ENCODE data around the gene PKLR. TPM values are rescaled to one million over a fixed set of nuclear protein-coding genes. Genes with fewer than 3 reads are reported as not detected.

PKLR gene
- polyA plus RNA-seq, 1 donor from 2014 or later = not detected

GRCh38 chr1:155309423-155310021 lies 8.3 kb upstream of the PKLR start:
- Histone ChIP-seq H3K27me3 (ENCODE audit: insufficient read depth, low read depth, low read length) (no peaks in the 10 kb centered on the region), H3K4me2 (ENCODE audit: low read length) (peak overlapping the region; percentile 90), H3K9ac (ENCODE audit: low read length) (peak overlapping the region; percentile 91), H2AFZ (ENCODE audit: low read depth, low read length) (peak overlapping the region; percentile 61), H4K20me1 (ENCODE audit: insufficient read depth) (no peaks in the 10 kb centered on the region), H3K9me2 (ENCODE audit: insufficient read depth, low read length) (no peaks in the 10 kb centered on the region), H3K36me3 (ENCODE audit: insufficient read depth, low read length) (no peaks in the 10 kb centered on the region), H3K79me2 (replicated peaks; ENCODE audit: insufficient read depth, low read length) (peaks cover 23% of the 10 kb centered on the region), H3K4me3 (ENCODE audit: low read length) (peak overlapping the region; percentile 88), H3K9me3 (ENCODE audit: low read length) (no peaks in the 10 kb centered on the region), H3F3A (ENCODE audit: insufficient read depth, low read length, poor library complexity, severe bottlenecking) (no peaks in the 10 kb centered on the region), H3K27ac (ENCODE audit: low read length) (peak overlapping the region; percentile 93)
- TF ChIP-seq TAF1 (IDR thresholded peaks at IDR 0.05; ENCODE audit: low read depth) = no peak
- TF ChIP-seq POLR2AphosphoS5 (IDR thresholded peaks at IDR 0.05) = no peak
- TF ChIP-seq EZH2 (IDR thresholded peaks at IDR 0.05; ENCODE audit: borderline replicate concordance, insufficient read depth, low read length, poor library complexity, severe bottlenecking) = no peak
- no peak for TF ChIP-seq REST (IDR thresholded peaks at IDR 0.05; ENCODE audit: borderline replicate concordance)
- no peak for TF ChIP-seq SMC3 (conservative IDR thresholded peaks at IDR 0.05; ENCODE audit: poor library complexity)
- TF ChIP-seq CTCF (IDR thresholded peaks at IDR 0.05; ENCODE audit: poor library complexity, severe bottlenecking) = no peak
- no peak for TF ChIP-seq MXI1 (conservative IDR thresholded peaks at IDR 0.05; ENCODE audit: poor library complexity, severe bottlenecking)
- no peak for TF ChIP-seq EP300 (conservative IDR thresholded peaks at IDR 0.05; ENCODE audit: poor library complexity, severe bottlenecking)
- TF ChIP-seq RAD21 (conservative IDR thresholded peaks at IDR 0.05) = no peak

GRCh38 chr1:155308493-155309422 lies 7.5 kb upstream of the PKLR start, which contains the start of gene FDPS:
TSS of gene FDPS (plus strand) at chr1:155308866. CDS start at chr1:155309790, 924 bp downstream.
- Histone ChIP-seq H3K27me3 (ENCODE audit: insufficient read depth, low read depth, low read length) (no peaks in the 10 kb centered on the region), H3F3A (ENCODE audit: insufficient read depth, low read length, poor library complexity, severe bottlenecking) (no peaks in the 10 kb centered on the region), H3K9me2 (ENCODE audit: insufficient read depth, low read length) (no peaks in the 10 kb centered on the region), H3K9ac (ENCODE audit: low read length) (peak within 1 kb of the TSS; percentile 91), H3K36me3 (ENCODE audit: insufficient read depth, low read length) (no peaks in the 10 kb centered on the region), H3K27ac (ENCODE audit: low read length) (peak within 1 kb of the TSS; percentile 93), H3K4me2 (ENCODE audit: low read length) (peak within 1 kb of the TSS; percentile 90), H2AFZ (ENCODE audit: low read depth, low read length) (peak within 1 kb of the TSS; percentile 61), H3K4me3 (ENCODE audit: low read length) (peak within 1 kb of the TSS; percentile 88), H3K9me3 (ENCODE audit: low read length) (no peaks in the 10 kb centered on the region), H4K20me1 (ENCODE audit: insufficient read depth) (no peaks in the 10 kb centered on the region), H3K79me2 (replicated peaks; ENCODE audit: insufficient read depth, low read length) (peaks cover 23% of the 10 kb centered on the region)
- peak; percentile 50 for TF ChIP-seq TAF1 (IDR thresholded peaks at IDR 0.05; ENCODE audit: low read depth)
- peak; percentile 72 for TF ChIP-seq POLR2AphosphoS5 (IDR thresholded peaks at IDR 0.05)
- peak; percentile 77 for TF ChIP-seq MXI1 (conservative IDR thresholded peaks at IDR 0.05; ENCODE audit: poor library complexity, severe bottlenecking)
- TF ChIP-seq SMC3 (conservative IDR thresholded peaks at IDR 0.05; ENCODE audit: poor library complexity) = peak; percentile 25
- no peak for TF ChIP-seq EZH2 (IDR thresholded peaks at IDR 0.05; ENCODE audit: borderline replicate concordance, insufficient read depth, low read length, poor library complexity, severe bottlenecking)
- TF ChIP-seq RAD21 (conservative IDR thresholded peaks at IDR 0.05) = no peak
- peak; percentile 85 for TF ChIP-seq EP300 (conservative IDR thresholded peaks at IDR 0.05; ENCODE audit: poor library complexity, severe bottlenecking)
- TF ChIP-seq CTCF (IDR thresholded peaks at IDR 0.05; ENCODE audit: poor library complexity, severe bottlenecking) = no peak
- peak; percentile 58 for TF ChIP-seq REST (IDR thresholded peaks at IDR 0.05; ENCODE audit: borderline replicate concordance)

Measured in neural cell (in vitro differentiated cells).